ENCODE data around the gene RPL29. TPM values are rescaled to one million over a fixed set of nuclear protein-coding genes. Genes with fewer than 3 reads are reported as not detected.
A peak's percentile ranks its signal among the peaks of the same experiment; 100 is the strongest.

Gene RPL29
- total and polyA plus RNA-seq, 2 of the 13 experiments (the other 11 are each of a cell fraction or from before 2014, with no cell fraction given): 1,348 to 2,263 TPM

DNA sequence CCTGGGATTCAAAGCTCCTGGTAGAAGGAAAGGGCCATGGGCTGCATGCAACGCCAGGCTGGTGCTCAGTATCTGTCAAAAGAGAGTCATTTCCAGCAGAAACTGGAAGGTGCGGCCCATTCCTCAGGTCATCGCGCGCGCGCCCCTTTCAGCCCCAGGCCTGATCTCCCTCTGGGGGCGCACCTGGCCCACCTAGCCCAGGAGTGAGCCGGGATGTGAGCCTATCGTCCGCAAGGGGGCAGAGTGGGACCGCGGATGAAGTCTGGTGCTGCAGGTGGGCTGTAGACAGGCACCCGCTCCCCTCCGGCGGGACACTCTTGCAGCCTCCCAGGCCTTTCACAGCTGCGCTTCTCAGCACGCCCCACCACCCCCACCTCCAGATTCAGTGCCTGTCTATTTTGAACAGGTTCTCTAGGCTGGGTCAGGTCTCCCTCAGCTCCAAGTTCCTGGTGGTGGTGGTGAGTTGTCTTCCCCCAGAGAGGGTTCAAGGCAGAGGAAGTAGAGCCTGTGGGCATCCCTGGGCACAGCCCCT is 5.8 kb upstream of the RPL29 start (continued):
- TF ChIP-seq ZNF318 (CRISPR knock-in tag; IDR thresholded peaks at IDR 0.05) (no peak), ZNF12 (CRISPR knock-in tag; IDR thresholded peaks at IDR 0.05) (no peak), MATR3 (CRISPR knock-in tag; IDR thresholded peaks at IDR 0.05) (no peak), ZNF644 (CRISPR knock-in tag; IDR thresholded peaks at IDR 0.05; ENCODE audit: low read depth) (no peak), ZFYVE20 (CRISPR knock-in tag; IDR thresholded peaks at IDR 0.05; ENCODE audit: borderline replicate concordance, low read depth) (no peak), RAD51 (IDR thresholded peaks at IDR 0.05; ENCODE audit: borderline replicate concordance) (no peak), PCBP2 (optimal IDR thresholded peaks at IDR 0.05; ENCODE audit: low read depth, low read length, poor library complexity, severe bottlenecking) (no peak), TEF (CRISPR knock-in tag; IDR thresholded peaks at IDR 0.05) (no peak), MBD4 (IDR thresholded peaks at IDR 0.05; ENCODE audit: borderline replicate concordance, low read length) (no peak), MTF2 (CRISPR knock-in tag; IDR thresholded peaks at IDR 0.05; ENCODE audit: borderline replicate concordance) (no peak), ZBTB33 (CRISPR knock-in tag; IDR thresholded peaks at IDR 0.05) (peak; percentile 70; the same call in 1 of the 2 replicates), RCOR2 (CRISPR knock-in tag; IDR thresholded peaks at IDR 0.05) (no peak), NCOA5 (CRISPR knock-in tag; IDR thresholded peaks at IDR 0.05) (no peak), ZNF550 (CRISPR knock-in tag; IDR thresholded peaks at IDR 0.05; ENCODE audit: borderline replicate concordance) (no peak), CENPX (CRISPR knock-in tag; IDR thresholded peaks at IDR 0.05) (no peak), TMF1 (CRISPR knock-in tag; IDR thresholded peaks at IDR 0.05; ENCODE audit: low read depth) (no peak), ZNF205 (CRISPR knock-in tag; IDR thresholded peaks at IDR 0.05) (peak; percentile 60; the same call in 1 of the 2 replicates), ZNF766 (CRISPR knock-in tag; IDR thresholded peaks at IDR 0.05; ENCODE audit: borderline replicate concordance) (no peak)
- TF ChIP-seq, protein P1, sequence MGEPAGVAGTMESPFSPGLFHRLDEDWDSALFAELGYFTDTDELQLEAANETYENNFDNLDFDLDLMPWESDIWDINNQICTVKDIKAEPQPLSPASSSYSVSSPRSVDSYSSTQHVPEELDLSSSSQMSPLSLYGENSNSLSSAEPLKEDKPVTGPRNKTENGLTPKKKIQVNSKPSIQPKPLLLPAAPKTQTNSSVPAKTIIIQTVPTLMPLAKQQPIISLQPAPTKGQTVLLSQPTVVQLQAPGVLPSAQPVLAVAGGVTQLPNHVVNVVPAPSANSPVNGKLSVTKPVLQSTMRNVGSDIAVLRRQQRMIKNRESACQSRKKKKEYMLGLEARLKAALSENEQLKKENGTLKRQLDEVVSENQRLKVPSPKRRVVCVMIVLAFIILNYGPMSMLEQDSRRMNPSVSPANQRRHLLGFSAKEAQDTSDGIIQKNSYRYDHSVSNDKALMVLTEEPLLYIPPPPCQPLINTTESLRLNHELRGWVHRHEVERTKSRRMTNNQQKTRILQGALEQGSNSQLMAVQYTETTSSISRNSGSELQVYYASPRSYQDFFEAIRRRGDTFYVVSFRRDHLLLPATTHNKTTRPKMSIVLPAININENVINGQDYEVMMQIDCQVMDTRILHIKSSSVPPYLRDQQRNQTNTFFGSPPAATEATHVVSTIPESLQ (CRISPR knock-in tag; conservative IDR thresholded peaks at IDR 0.05): no peak

Data from HepG2 (cell line).